ENCODE measurements around the gene SALL1. TPM values are rescaled to one million over a fixed set of nuclear protein-coding genes. Genes with fewer than 3 reads are reported as not detected.

Gene SALL1
- total RNA-seq, 1 experiment from 2014 or later, result not detected

DNA sequence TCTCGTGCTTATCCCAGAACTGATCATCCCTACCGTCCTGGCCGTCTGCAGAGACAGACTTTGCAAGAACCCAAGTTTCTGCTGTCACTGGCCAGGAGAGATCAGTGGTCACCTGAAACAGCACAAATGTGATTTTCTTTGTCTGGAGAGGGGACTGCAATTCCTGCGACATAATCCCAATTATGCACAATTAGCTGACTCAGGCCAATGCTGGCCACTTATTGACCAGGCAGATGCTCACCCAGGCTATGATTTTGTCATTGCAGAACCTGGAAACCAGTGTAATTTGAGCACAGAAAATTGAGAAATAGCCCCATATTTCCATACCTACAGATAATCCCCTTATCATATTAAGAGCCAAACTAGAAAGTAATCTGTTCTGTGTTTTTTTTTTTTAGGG is 34.7 kb downstream of the SALL1 start:
- CTCF ChIA-PET, result no interaction called here

DNA sequence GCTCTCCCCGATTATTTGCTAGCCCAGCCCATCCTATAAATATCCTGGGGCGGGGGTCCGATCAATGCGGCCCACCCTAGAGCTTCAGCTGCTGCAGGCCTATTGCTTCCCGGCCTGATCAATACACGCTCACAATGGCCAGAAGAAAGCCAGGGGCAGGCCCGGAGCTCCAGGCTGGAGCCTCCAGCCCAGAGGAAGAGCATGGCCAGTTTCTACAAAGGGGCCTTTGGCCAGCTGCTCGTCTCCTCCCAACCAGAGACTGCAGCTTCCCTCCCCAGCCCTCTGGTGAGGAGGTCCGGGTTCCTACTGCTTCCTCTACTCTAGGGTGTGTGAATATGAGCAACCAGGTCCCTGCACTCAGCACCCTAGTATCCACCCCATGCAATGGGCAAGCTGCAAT is 36.7 kb downstream of the SALL1 start:
- ATAC-seq (no peak), DNase-seq (ENCODE audit: low read depth, low spot score) (no peak)
- H3K9ac ChIP-seq (ENCODE audit: low read length), result no peak overlapping the region
- no peaks in the 10 kb centered on the region for H4K20me1 ChIP-seq (ENCODE audit: insufficient read depth)
- H3K9me2 ChIP-seq (ENCODE audit: insufficient read depth), result no peaks in the 10 kb centered on the region
- no peaks in the 10 kb centered on the region for H3K4me1 ChIP-seq (ENCODE audit: control insufficient read depth in 1 of 2, insufficient read depth in 2 of 2, low read length in 2 of 2)
- no peak overlapping the region for H3K27ac ChIP-seq (ENCODE audit: low read depth, low read length)
- no peaks in the 10 kb centered on the region; the same call in 1 of the 2 replicates for H3K27me3 ChIP-seq (ENCODE audit: insufficient read depth, low read length)
- no peaks in the 10 kb centered on the region for H3K9me3 ChIP-seq (ENCODE audit: control insufficient read depth in 1 of 2, insufficient read depth in 1 of 2, low read depth in 1 of 2, low read length in 2 of 2)
- H2AFZ ChIP-seq (ENCODE audit: low read depth, low read length, poor library complexity, severe bottlenecking), result no peak overlapping the region
- POLR2A ChIA-PET, result no interaction called here
- no peaks in the 10 kb centered on the region for H3K36me3 ChIP-seq (ENCODE audit: control insufficient read depth in 1 of 2, insufficient read depth in 2 of 2, low read length in 2 of 2)
- no peaks in the 10 kb centered on the region for H3K79me2 ChIP-seq (ENCODE audit: insufficient read depth, low read length)
- no peak overlapping the region for H3K4me2 ChIP-seq (ENCODE audit: low read length)
- intact Hi-C loops (cut with micrococcal nuclease), result no loop called here
- CTCF ChIA-PET, result no interaction called here
- BruUV-seq (replicated peaks), result no TSS peak
- RAD21 ChIA-PET (ENCODE audit: low non-redundant PET in 1 of 2, low total read pairs in 2 of 2, uncharacterized antibody in 2 of 2, unreplicated experiment in 2 of 2), result no interaction called here
- H3K4me3 ChIP-seq (replicated peaks in 1 of 2; ENCODE audit: low read depth in 1 of 2, low read length in 2 of 2), result no peak overlapping the region
- no peak for TF ChIP-seq CBX3 (IDR thresholded peaks at IDR 0.05; ENCODE audit: low read depth)
- TF ChIP-seq, protein P1, sequence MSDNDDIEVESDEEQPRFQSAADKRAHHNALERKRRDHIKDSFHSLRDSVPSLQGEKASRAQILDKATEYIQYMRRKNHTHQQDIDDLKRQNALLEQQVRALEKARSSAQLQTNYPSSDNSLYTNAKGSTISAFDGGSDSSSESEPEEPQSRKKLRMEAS (IDR thresholded peaks at IDR 0.05), result no peak
- TF ChIP-seq ZNF274 (IDR thresholded peaks at IDR 0.05; ENCODE audit: low read depth, low read length), result no peak

More for the DNA sequence above, 34.7 kb downstream of the SALL1 start:
- H3K79me2 ChIP-seq (ENCODE audit: insufficient read depth, low read length), result no peaks in the 10 kb centered on the region
- H3K9me2 ChIP-seq (ENCODE audit: insufficient read depth), result no peaks in the 10 kb centered on the region
- no peaks in the 10 kb centered on the region for H3K36me3 ChIP-seq (ENCODE audit: control insufficient read depth in 1 of 2, insufficient read depth in 2 of 2, low read length in 2 of 2)
- ChIA-PET RAD21 (ENCODE audit: low non-redundant PET in 1 of 2, low total read pairs in 2 of 2, uncharacterized antibody in 2 of 2, unreplicated experiment in 2 of 2) (no interaction called here), POLR2A (no interaction called here)
- TF ChIP-seq YY1 (IDR thresholded peaks at IDR 0.05; ENCODE audit: extremely low read depth, insufficient replicate concordance, low read depth, low read length) (no peak), ELF1 (IDR thresholded peaks at IDR 0.05; ENCODE audit: borderline replicate concordance, low read depth) (no peak), CEBPB (IDR thresholded peaks at IDR 0.05; ENCODE audit: low read depth) (no peak), SRF (IDR thresholded peaks at IDR 0.05; ENCODE audit: low read depth) (no peak), POLR2A (IDR thresholded peaks at IDR 0.05; ENCODE audit: borderline replicate concordance, extremely low read depth, insufficient read depth, insufficient read length) (no peak), ZFX (IDR thresholded peaks at IDR 0.05) (no peak), SIN3A (IDR thresholded peaks at IDR 0.05; ENCODE audit: low read depth) (no peak), POLR2AphosphoS5 (IDR thresholded peaks at IDR 0.05; ENCODE audit: low read depth, low read length) (no peak), ZNF274 (IDR thresholded peaks at IDR 0.05; ENCODE audit: low read depth, low read length) (no peak), TCF7L2 (IDR thresholded peaks at IDR 0.05; ENCODE audit: borderline replicate concordance, extremely low read depth, insufficient read depth, insufficient read length) (no peak), RAD21 (IDR thresholded peaks at IDR 0.05; ENCODE audit: low read depth) (no peak)
- TF ChIP-seq, protein P1 (IDR thresholded peaks at IDR 0.05), result no peak
- no peak for ATAC-seq
- intact Hi-C loops (cut with micrococcal nuclease), result no loop called here
- H3K9me3 ChIP-seq (ENCODE audit: control insufficient read depth in 1 of 2, insufficient read depth in 1 of 2, low read depth in 1 of 2, low read length in 2 of 2), result no peaks in the 10 kb centered on the region
- no peaks in the 10 kb centered on the region for H4K20me1 ChIP-seq (ENCODE audit: insufficient read depth)
- no peak overlapping the region for H3K4me3 ChIP-seq (replicated peaks in 1 of 2; ENCODE audit: low read depth in 1 of 2, low read length in 2 of 2)
- H3K27ac ChIP-seq (ENCODE audit: low read depth, low read length), result no peak overlapping the region
- no TSS peak for BruUV-seq (replicated peaks)
- H3K4me1 ChIP-seq (ENCODE audit: control insufficient read depth in 1 of 2, insufficient read depth in 2 of 2, low read length in 2 of 2), result no peaks in the 10 kb centered on the region
- no peaks in the 10 kb centered on the region; the same call in 1 of the 2 replicates for H3K27me3 ChIP-seq (ENCODE audit: insufficient read depth, low read length)
- H2AFZ ChIP-seq (ENCODE audit: low read depth, low read length, poor library complexity, severe bottlenecking), result no peak overlapping the region
- no peak for DNase-seq (ENCODE audit: low read depth, low spot score)
- H3K9ac ChIP-seq (ENCODE audit: low read length), result no peak overlapping the region
- H3K4me2 ChIP-seq (ENCODE audit: low read length), result no peak overlapping the region
